GM19023 (cell line): Measurements from ENCODE around the gene CIAO1.
"Not testable (repeated sequence)": the region's sequence is repeated elsewhere in the genome, so short reads cannot be mapped to it uniquely, and the experiment has no call there.

ENCODE experiments used
- ATAC-seq: cut with Tn5 transposase; IDR thresholded peaks from one replicate; pipeline ENCODE4 v1.9.1; 2021; ENCODE audit warnings: mild to moderate bottlenecking, moderate library complexity; ENCODE audit not compliant: unreplicated experiment

Gene CIAO1

DNA sequence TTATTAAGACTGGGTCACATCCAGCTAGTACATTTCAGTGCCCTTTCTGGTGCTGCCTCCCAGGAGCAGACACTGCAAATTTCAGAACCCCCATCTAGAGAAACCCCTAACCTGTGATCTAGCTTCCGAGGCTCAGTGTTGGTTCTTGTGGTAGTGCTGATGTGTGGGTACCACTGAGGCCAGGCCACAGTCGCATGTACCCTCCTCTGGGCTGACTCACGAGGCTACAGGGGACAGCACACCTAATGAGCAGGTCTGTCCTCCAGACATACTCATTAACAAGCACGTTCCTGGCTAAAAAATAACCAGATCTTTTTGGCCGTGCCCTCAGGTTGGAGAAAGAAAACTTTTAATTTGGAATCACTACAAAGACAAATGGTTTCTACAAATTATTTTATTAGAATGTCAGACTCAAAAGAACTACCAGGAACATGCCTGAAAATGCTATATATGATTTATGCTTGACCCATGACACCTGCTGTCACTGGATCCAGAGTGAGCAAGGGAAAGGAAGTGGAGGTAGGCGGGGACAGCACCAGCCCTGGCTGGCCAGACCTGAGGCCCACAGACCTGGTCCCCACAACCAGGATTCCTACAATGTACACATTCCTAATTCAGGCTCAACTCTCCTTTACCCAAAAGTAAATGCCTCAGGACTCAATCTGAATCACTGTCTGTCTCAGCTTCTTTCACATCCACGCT lies 8.5 kb downstream of the CIAO1 start:
- ATAC-seq, result no peak

DNA sequence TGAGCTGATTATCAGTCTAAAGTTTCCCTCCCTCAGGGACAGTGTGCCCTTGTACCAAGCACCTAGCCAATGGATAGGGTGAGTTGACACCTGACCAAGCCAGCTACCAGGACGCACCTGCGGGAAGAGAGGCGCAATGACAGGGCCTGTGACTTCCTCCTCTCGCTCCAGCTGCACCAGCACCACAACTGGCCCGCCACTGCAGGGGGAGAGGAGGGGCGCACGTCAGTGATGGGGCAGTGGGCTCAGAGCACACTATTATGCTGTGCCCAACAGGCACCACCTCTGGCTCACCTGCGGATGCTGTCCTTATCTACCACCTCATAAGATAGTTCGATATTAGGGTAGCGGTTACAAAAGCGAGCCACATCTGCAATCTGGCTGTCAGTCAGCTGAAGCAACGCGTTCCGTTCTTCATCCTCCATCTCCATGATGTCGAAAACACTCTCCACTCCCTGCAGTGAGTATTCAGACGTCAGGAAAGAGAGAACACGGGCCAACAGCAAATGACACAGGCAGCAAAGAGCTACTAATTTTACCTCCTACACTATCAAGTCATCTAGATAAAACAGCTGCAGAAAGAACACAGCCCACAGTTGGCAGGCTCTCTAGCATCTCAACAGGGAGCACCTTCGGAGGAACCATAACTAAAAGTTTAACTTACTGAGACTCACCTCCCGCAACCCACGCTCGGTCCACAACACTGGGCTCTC lies 10.9 kb downstream of the CIAO1 start:
- ATAC-seq, result no peak

GRCh38 chr2:96287273-96287856 lies 21.3 kb downstream of the CIAO1 start:
- ATAC-seq, result no peak

- no peak for ATAC-seq
These were observed 25.7 kb downstream of the CIAO1 start for GRCh38 chr2:96291751-96292150.

GRCh38 chr2:96294271-96294670 lies 28.2 kb downstream of the CIAO1 start:
- not testable (repeated sequence) for ATAC-seq

- no peak for ATAC-seq
These were observed 30.9 kb downstream of the CIAO1 start for GRCh38 chr2:96296925-96297324.

DNA sequence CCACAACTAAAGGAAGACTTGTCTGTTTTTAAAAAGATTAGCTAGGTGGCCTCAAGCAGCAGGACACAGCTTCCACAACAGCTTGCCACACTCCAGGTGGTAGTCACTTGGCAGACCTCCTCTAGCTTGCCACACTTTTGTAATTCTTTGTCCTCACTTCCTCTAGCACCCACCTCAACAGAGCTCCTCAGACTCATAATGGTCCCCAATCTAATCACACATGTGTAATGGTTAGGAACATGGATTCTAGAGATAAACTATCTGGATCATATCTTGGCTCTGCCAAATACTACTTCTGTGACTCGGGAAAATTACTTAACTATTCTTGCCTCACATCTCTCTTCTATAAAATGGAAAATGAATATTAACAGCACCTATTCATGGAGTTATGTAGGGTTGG lies 35.8 kb downstream of the CIAO1 start:
- no peak for ATAC-seq

GRCh38 chr2:96304606-96305005 lies 38.6 kb downstream of the CIAO1 start:
- ATAC-seq, result no peak

GRCh38 chr2:96305091-96305978 lies 39.3 kb downstream of the CIAO1 start, which contains the start of gene SNRNP200:
Gene SNRNP200, minus strand, starts transcription at chr2:96305546. Its CDS starts 109 bp downstream, at chr2:96305437.
- peak; percentile 94 for ATAC-seq

GRCh38 chr2:96305979-96306308 lies 39.9 kb downstream of the CIAO1 start:
- ATAC-seq, result peak; percentile 9

- ATAC-seq, result no peak
These were observed 40.3 kb downstream of the CIAO1 start for GRCh38 chr2:96306370-96306769.

- ATAC-seq, result no peak
These were observed 42.2 kb downstream of the CIAO1 start for GRCh38 chr2:96308248-96308647.

- ATAC-seq, result no peak
These were observed 49.0 kb downstream of the CIAO1 start for GRCh38 chr2:96315005-96315399.

DNA sequence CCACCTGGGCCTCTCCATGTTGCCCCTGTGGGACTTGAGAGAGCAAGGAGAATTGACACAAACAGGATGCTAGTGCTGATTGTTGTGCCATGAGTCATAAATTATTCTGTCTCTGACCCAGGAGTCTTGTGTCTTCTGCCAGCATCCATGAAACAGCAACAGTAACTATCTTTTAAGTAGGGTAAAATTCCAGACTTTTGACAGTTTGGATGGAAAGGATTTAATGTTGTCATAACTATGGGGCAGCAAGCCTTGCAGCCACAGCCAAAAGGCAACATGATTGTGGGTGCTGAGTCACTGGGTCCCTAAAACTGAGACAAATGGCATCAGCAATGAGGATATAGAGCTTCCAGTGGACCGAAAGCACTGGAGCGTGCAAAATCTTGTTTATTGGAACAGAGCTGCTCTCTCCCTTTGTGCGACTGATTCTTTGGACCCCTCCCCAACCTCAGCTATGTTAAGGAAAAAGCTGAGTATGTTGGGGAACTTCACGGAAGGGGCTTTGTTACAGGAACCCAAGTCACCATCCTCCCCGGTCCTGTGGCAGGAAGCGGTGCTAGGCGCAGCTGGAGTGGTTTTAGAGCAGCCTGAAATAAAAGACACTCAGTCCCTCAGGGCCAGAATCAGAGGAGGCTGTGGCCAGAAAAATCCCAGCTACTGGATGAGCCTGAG lies 49.5 kb downstream of the CIAO1 start:
- ATAC-seq, result no peak

DNA sequence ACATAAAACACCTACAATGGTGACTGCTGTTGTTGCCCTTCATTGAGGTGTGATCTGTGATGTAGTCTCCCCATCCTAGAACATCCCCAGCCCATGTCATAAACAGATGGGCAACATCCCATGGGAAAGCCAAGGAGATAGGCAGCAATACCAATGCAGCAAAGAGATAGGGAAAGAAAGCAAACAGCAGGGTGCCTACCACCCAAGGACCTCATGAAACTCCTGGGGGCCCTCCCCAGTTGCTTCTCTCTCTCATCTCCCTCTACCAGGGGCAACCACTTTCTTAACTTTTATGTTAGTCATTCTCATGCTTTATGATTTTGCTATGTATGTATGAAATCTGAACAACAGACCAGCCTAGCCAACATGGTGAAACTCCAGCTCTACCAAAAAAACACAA lies 51.0 kb downstream of the CIAO1 start:
- no peak for ATAC-seq

- ATAC-seq, result no peak
These were observed 51.6 kb downstream of the CIAO1 start for GRCh38 chr2:96317584-96317997.

DNA sequence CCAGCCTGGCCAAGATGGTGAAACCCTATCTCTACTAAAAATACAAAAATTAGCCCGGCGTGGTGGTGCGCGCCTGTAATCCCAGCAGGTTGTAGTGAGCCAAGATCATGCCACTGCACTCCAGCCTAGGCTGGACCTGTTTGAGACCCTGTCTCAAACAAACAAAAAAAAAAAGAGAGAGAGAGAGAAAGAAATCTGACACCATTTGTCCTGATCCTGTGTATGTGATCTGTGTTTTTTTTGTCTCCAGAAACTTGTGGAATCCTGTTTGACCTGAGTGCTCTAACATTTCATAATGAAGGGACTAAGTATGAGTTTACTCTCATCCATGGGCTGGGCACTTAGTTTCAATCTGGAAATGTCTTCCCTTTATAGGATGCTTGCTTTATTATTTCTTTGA lies 52.7 kb downstream of the CIAO1 start:
- ATAC-seq, result no peak

- ATAC-seq, result no peak
These were observed 53.4 kb downstream of the CIAO1 start for GRCh38 chr2:96319396-96319795.

GRCh38 chr2:96320326-96320725 lies 54.3 kb downstream of the CIAO1 start:
- ATAC-seq, result no peak

DNA sequence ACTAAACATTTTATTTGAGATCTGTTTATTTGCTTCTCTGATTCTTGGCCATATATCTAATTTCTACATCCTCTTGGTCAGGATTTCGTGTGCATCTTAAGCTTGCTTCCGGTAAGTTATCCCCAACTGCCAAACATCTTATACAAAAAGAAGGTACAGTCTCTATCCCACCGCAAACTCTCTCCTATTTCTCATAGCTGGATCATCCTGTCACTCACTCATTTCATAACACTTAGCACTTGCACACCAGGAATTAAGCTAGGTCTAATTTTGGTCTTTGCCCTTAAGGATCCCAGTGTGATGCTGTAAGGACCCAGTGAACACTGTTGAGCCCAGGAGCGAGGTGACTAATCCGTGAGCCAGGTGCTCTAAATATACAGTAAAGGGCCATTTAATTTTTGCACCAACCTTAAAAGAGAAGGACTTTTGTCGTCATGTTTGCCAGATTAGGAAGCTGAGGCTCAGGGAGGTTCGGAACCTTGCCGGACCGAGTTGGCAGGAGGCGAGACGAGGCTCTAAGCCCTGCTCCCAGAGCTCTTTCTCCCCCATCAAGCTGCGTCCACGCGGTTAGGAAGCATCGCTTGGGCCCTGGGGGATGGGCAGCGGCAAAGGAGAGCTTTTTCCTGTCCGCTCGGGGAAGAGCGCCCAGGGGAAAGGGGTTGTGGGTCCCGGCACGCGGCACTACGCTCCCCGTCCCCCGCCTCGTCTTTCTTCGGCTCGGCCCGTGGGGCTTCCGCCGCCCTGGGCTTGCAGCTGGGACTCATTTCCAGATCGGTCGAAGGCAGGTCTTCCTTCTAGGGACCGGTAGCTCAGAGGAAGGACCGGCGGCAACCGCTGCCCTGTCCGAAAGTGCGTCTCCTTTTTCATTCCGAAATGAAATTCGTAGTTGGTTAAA lies 55.0 kb downstream of the CIAO1 start:
- ATAC-seq, result peak; percentile 18
